HG02678 (cell line): Measurements from ENCODE around the gene GCLC.
"Not testable (repeated sequence)": the region's sequence is repeated elsewhere in the genome, so short reads cannot be mapped to it uniquely, and the experiment has no call there.

Experiments
- ATAC-seq: cut with Tn5 transposase; IDR thresholded peaks from one replicate; pipeline ENCODE4 v1.9.1; 2021; ENCODE audit warnings: mild to moderate bottlenecking, moderate library complexity; ENCODE audit not compliant: unreplicated experiment

GCLC gene

GRCh38 chr6:53495506-53496499 lies 49.1 kb downstream of the GCLC start:
- no peak for ATAC-seq

GRCh38 chr6:53494076-53494475 lies 50.8 kb downstream of the GCLC start:
- ATAC-seq = no peak

GRCh38 chr6:53493635-53494025 lies 51.3 kb downstream of the GCLC start:
- no peak for ATAC-seq

GRCh38 chr6:53492860-53493634 lies 51.9 kb downstream of the GCLC start:
- ATAC-seq = no peak

GRCh38 chr6:53487080-53487479 lies 57.8 kb downstream of the GCLC start:
- no peak for ATAC-seq

GRCh38 chr6:53486679-53487078 lies 58.2 kb downstream of the GCLC start:
- ATAC-seq = no peak

- no peak for ATAC-seq
Measured at GRCh38 chr6:53484476-53485280, 60.2 kb downstream of the GCLC start.

GRCh38 chr6:53483423-53484353 lies 61.2 kb downstream of the GCLC start:
- ATAC-seq = no peak

GRCh38 chr6:53481323-53481722 lies 63.6 kb downstream of the GCLC start:
- ATAC-seq = no peak

- ATAC-seq = not testable (repeated sequence)
Measured at GRCh38 chr6:53480774-53481173, 64.1 kb downstream of the GCLC start.

- ATAC-seq = no peak
Measured at GRCh38 chr6:53479871-53480270, 65.0 kb downstream of the GCLC start.

GRCh38 chr6:53476964-53477363 lies 67.9 kb downstream of the GCLC start:
- no peak for ATAC-seq

- ATAC-seq = no peak
Measured at GRCh38 chr6:53474010-53474409, 70.9 kb downstream of the GCLC start.

GRCh38 chr6:53469163-53469562 lies 75.7 kb downstream of the GCLC start:
- no peak for ATAC-seq

GRCh38 chr6:53466257-53466656 lies 78.6 kb downstream of the GCLC start:
- ATAC-seq = no peak

GRCh38 chr6:53465732-53466131 lies 79.2 kb downstream of the GCLC start:
- ATAC-seq = no peak

GRCh38 chr6:53464927-53465460 lies 79.9 kb downstream of the GCLC start:
- no peak for ATAC-seq

GRCh38 chr6:53464483-53464882 lies 80.4 kb downstream of the GCLC start:
- no peak for ATAC-seq

GRCh38 chr6:53461696-53462095 lies 83.2 kb downstream of the GCLC start:
- no peak for ATAC-seq
